ENCODE results near the gene FOXRED2. TPM values are rescaled to one million over a fixed set of nuclear protein-coding genes. Genes with fewer than 3 reads are reported as not detected.

The FOXRED2 gene
- total RNA-seq, 1 experiment from 2014 or later = 42.4 TPM

- no peaks in the 10 kb centered on the region for H3K36me3 ChIP-seq (ENCODE audit: low read depth)
- peaks cover 61% of the 10 kb centered on the region for H3F3A ChIP-seq (ENCODE audit: insufficient read depth, low read depth)
- TF ChIP-seq CTCF (conservative IDR thresholded peaks at IDR 0.05) (no peak), EZH2 (IDR thresholded peaks at IDR 0.05; ENCODE audit: low read depth) (no peak)
- H4K20me1 ChIP-seq (ENCODE audit: insufficient read depth) = no peaks in the 10 kb centered on the region
- H3K4me3 ChIP-seq = peak overlapping the region; percentile 1; the same call in 1 of the 2 replicates
- no peak overlapping the region for H2AFZ ChIP-seq
- CTCF ChIA-PET = no interaction called here
- peak overlapping the region; percentile 67 for H3K4me2 ChIP-seq
- POLR2A ChIA-PET (ENCODE audit: unreplicated experiment) = interaction anchor here (1.1 kb wide), 1 partner anchor 135 kb away, joined by 7 read pairs; no protein-coding TSS in a partner anchor
- no peaks in the 10 kb centered on the region for H3K27me3 ChIP-seq (ENCODE audit: insufficient read depth, low read depth)
- BruUV-seq (replicated peaks) = no TSS peak
- DNase-seq = no peak
- H3K9me2 ChIP-seq (ENCODE audit: insufficient read depth) = no peaks in the 10 kb centered on the region
- H3K4me1 ChIP-seq (replicated peaks; ENCODE audit: insufficient read depth) = peaks cover 92% of the 10 kb centered on the region
- peaks cover 29% of the 10 kb centered on the region for H3K79me2 ChIP-seq (ENCODE audit: low read depth)
- H3K27ac ChIP-seq = peak overlapping the region; percentile 74
- intact Hi-C loops (cut with micrococcal nuclease; ENCODE audit: unreplicated experiment) = no loop called here
- no peaks in the 10 kb centered on the region for H3K9me3 ChIP-seq (ENCODE audit: insufficient read depth, low read depth)
Observed at GRCh38 chr22:36466258-36466657, 40.6 kb downstream of the FOXRED2 start.

GRCh38 chr22:36465232-36466021 is 41.4 kb downstream of the FOXRED2 start:
- no peaks in the 10 kb centered on the region for H3K9me3 ChIP-seq (ENCODE audit: insufficient read depth, low read depth)
- peak overlapping the region; percentile 67 for H3K4me2 ChIP-seq
- no TSS peak for BruUV-seq (replicated peaks)
- H2AFZ ChIP-seq = no peak overlapping the region
- no peak for TF ChIP-seq EZH2 (IDR thresholded peaks at IDR 0.05; ENCODE audit: low read depth)
- no peak for TF ChIP-seq CTCF (conservative IDR thresholded peaks at IDR 0.05)
- no peaks in the 10 kb centered on the region for H3K27me3 ChIP-seq (ENCODE audit: insufficient read depth, low read depth)
- peaks cover 23% of the 10 kb centered on the region for H3K79me2 ChIP-seq (ENCODE audit: low read depth)
- intact Hi-C loops (cut with micrococcal nuclease; ENCODE audit: unreplicated experiment) = loop anchor here (1.0 to 2.0 kb wide), 5 partner anchors 10 to 136 kb away; no protein-coding TSS in a partner anchor
- CTCF ChIA-PET = no interaction called here
- POLR2A ChIA-PET (ENCODE audit: unreplicated experiment) = interaction anchor here (0.5 to 1.1 kb wide), 10 partner anchors 11 to 163 kb away, joined by 3 to 7 read pairs (median 6); partner anchors contain the start of genes MYH9 and TXN2
- H4K20me1 ChIP-seq (ENCODE audit: insufficient read depth) = no peaks in the 10 kb centered on the region
- peak overlapping the region; percentile 1; the same call in 1 of the 2 replicates for H3K4me3 ChIP-seq
- no peaks in the 10 kb centered on the region for H3K9me2 ChIP-seq (ENCODE audit: insufficient read depth)
- peaks cover 56% of the 10 kb centered on the region for H3F3A ChIP-seq (ENCODE audit: insufficient read depth, low read depth)
- H3K27ac ChIP-seq = peak overlapping the region; percentile 74
- no peaks in the 10 kb centered on the region for H3K36me3 ChIP-seq (ENCODE audit: low read depth)
- DNase-seq = peak; percentile 98 to 99
- H3K4me1 ChIP-seq (replicated peaks; ENCODE audit: insufficient read depth) = peaks cover 95% of the 10 kb centered on the region

GRCh38 chr22:36464715-36465231 is 42.1 kb downstream of the FOXRED2 start:
- CTCF ChIA-PET = no interaction called here
- intact Hi-C loops (cut with micrococcal nuclease; ENCODE audit: unreplicated experiment) = loop anchor here (1.0 to 2.0 kb wide), 5 partner anchors 9 to 135 kb away; no protein-coding TSS in a partner anchor
- TF ChIP-seq CTCF (conservative IDR thresholded peaks at IDR 0.05) = no peak
- TF ChIP-seq EZH2 (IDR thresholded peaks at IDR 0.05; ENCODE audit: low read depth) = no peak
- no peaks in the 10 kb centered on the region for H4K20me1 ChIP-seq (ENCODE audit: insufficient read depth)
- H3K9me3 ChIP-seq (ENCODE audit: insufficient read depth, low read depth) = no peaks in the 10 kb centered on the region
- peak overlapping the region; percentile 67 for H3K4me2 ChIP-seq
- no peak for DNase-seq
- no peak overlapping the region for H3K4me3 ChIP-seq
- peaks cover 55% of the 10 kb centered on the region for H3F3A ChIP-seq (ENCODE audit: insufficient read depth, low read depth)
- H3K79me2 ChIP-seq (ENCODE audit: low read depth) = peaks cover 21% of the 10 kb centered on the region
- POLR2A ChIA-PET (ENCODE audit: unreplicated experiment) = interaction anchor here (0.6 to 1.1 kb wide), 7 partner anchors 10 to 162 kb away, joined by 3 to 7 read pairs (median 6); partner anchors contain the start of genes MYH9 and TXN2
- no peaks in the 10 kb centered on the region for H3K36me3 ChIP-seq (ENCODE audit: low read depth)
- BruUV-seq (replicated peaks) = TSS peak; percentile 56
- no peaks in the 10 kb centered on the region for H3K27me3 ChIP-seq (ENCODE audit: insufficient read depth, low read depth)
- no peaks in the 10 kb centered on the region for H3K9me2 ChIP-seq (ENCODE audit: insufficient read depth)
- H3K4me1 ChIP-seq (replicated peaks; ENCODE audit: insufficient read depth) = peaks cover 97% of the 10 kb centered on the region
- peak overlapping the region; percentile 74 for H3K27ac ChIP-seq
- no peak overlapping the region for H2AFZ ChIP-seq
